GM20431 (cell line): ENCODE results near the gene MFAP4.

Experiments
- in situ Hi-C: fragments of 300-500 bp; cut with MseI, MboI; formaldehyde crosslinking; loops from one replicate; pipeline ENCODE4 v1.15.0; 2020; ENCODE audit warnings: low sequenced_read_pairs; ENCODE audit not compliant: unreplicated experiment

MFAP4 gene

DNA sequence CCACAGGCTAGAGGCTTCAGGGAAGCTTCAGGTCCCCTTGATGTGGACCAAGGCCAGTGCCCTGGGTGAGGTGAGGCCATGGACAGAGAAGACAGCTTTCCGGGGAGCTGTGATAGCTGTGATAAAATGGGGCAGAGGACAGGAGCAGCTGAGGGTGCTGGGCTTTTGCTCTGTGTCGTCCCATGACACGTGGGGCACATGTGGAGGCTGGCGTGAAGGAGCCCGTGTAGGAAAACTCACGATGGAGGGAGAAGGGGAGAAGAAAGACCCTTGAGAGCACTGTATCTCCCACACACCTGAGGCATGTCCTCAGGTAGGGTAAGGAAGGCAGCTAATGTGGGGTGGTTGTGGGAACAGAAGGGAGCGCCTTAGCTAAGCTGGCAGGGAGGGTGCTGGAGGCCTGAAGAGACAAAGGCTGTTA lies 45.8 kb downstream of the MFAP4 start:
- in situ Hi-C loops = no loop called here

DNA sequence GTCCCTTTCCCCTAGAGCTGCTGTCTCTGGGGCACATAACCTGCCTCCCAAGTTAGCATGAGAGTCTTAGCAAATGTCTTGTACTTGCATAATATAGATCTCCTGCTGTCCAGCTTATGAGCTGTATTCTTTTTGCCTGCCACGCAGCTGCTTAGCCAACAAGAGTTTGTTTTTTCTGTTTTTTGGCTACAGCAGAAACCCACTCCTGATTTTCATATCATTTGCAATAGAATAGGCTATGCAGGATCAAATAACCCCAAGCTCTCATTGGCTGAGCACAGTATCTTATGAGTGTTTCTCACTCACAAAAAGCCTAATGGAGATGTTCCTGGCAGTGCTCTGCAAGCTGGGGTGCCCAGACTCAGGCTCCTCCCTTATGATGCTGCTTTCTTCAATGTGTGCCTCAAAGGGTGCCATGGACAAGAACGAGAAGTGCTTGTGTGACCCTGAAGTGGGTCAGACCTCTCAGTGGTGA lies 47.6 kb downstream of the MFAP4 start:
- in situ Hi-C loops = no loop called here

DNA sequence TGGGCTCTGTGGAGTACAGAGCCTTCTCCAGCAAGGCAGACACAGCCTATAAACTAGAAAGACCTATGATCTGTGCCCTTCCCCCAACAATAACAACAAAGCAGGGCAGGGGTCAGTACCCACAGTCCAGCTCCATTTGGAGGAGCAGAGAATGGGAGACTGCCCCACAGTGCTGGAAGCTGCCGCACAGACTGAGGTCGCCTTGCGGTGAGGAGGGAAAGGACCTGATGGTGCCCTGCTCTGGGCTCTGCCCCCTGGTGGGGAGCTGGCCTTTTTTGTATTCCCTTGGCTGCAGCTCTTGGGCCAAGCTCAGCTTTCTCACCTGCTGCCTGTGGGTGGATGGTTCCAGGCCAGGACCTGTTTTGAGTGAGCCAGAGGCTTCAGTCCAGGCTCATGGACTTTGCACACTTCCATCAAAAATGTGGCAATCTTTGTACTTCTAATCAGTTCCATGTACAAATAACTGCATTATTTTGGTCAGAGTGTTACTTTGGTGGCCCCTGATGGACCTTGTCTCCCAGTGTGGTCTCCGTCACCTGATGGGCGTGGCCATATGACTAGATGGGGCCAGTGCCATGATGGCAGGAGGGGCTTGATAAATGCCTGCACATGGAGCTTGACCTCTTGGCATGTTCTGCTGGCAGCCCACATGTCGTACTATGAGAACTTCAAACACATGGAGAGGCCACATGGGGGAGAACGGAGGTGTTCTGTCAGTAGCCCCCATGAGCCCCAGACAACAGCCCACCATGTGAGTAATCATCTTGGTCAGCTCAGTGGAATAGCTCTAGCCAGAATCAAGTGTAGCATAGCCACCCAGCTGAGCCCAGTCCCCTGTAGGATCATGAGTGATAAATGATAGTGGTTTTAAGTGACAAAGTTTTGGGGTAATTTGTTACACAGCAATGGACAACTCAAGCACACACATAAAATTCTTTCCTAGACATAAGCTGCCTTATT lies 48.7 kb downstream of the MFAP4 start:
- in situ Hi-C loops = no loop called here

DNA sequence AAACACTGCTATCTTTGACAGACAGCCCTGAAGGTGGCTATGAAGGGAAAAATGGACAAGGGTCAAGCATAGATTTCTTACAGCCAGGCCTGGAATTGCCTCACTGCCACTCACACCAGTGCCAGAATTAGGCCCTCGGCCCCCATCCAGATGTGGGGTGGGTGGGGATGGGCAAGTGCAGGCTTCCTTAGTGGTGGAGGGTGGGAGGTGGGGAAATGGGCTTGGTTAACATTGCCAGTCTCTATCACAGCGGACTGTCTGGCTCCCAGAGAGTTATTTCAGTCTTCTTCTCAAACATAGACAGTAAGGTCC lies 49.3 kb downstream of the MFAP4 start:
- in situ Hi-C loops = no loop called here

DNA sequence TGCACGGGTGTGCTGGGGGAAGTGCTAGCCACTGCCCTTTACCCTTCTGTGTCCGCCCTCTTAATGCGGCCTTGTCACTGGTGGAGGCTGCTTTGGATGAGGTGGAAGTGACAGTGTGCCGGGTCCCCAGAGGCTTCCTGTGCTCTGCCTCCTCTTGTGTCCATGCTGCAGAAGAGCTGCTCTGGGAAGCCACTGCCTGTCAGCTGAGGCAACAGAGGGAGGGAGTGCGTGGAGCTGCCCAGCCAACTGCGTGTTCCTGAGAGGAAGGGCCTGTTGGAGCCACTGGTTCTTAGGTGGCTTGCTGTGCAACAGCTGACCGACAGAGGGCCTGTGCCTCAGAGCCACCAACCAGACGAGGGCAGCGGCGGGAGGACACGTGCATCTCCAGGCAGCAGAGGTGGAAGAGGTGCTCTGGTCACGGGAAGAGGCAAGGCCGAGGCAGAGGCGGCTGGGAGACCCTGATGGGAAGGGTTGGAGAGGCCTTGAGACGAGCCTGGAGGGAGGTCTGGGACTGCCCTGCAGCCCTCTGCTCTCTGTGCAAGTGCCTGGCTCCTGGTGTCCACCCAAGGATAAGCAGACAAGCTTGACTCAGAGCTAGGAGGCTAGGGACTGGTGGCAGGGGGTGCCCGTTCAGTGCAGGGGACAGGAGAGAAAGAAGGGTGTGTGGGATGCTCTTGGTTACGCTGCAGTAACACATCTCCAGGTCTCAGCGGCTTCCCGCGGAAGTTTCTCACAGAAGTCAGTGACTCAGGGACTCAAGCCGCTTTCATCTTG lies 49.9 kb downstream of the MFAP4 start:
- in situ Hi-C loops = no loop called here

DNA sequence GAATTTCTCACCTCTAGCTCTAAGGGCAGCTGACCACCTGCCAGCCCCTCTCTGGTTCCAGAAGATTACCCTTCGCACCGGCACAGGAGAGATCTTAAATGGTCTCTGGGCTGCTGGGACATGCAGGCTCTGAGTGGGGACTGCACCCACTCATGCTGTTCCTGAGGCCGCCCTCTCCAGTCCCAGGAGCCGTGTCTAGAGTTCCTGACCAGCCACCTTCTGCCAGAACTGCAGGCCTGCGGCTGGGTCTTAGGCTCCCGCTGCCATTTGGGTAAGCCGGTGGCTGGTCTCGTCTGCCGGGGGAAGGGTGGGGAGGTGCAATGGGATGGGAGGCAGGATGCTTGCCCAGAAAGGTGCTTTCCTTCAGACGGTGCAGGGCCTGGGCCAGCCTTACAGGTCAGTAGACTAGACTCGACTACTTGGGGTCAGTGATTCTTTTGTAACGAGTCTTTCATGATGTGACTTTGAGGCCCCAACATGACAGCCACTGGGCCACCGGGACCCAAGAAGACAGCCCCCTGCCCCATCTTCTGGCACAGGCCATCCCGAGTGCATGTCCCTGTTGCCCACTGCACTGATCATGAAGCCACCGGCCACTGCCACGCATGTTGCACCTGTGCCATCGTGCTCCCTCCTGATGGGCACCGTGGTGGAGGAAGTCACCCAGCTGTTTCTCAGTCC lies 50.9 kb downstream of the MFAP4 start:
- in situ Hi-C loops = no loop called here

DNA sequence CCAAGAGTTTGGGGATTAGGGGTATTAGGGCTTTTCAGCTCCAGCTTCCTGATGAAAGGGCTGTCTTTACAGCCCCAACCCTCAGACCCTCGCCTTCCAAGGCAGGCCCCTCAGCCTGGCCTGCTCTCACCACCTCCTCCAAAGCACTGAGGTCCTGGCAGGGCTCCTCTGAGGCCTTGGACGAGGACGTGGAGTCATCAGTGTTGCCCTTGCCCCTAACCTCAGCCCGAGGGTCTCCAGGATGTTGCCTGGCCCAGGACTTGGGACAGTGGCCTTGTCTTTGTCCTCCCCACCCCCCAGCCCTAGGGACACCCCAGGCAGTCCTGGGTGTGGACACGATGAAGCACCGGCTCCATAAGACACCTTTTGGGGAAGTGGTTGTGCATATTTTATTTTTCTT lies 52.7 kb downstream of the MFAP4 start:
- in situ Hi-C loops = no loop called here

DNA sequence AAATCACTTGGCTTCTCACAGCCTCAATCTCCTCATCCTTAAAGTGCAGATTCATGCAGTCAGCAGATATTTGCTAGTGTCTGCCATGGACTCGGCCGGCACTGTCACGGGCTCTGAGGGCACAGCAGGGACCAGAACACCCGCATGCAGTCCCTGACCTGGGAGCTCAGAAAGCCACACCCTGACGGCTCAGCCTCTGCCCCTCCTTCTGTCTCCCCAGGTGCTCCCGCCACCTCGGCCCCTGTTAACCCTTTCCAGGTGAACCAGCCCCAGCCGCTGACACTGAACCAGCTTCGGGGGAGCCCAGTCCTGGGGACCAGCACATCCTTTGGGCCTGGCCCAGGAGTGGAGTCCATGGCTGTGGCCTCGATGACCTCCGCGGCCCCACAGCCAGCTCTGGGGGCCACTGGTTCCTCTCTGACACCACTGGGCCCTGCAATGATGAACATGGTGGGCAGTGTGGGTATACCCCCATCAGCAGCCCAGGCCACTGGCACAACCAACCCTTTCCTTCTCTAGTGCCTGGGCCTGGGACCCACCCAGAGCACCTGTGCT lies 53.2 kb downstream of the MFAP4 start:
- in situ Hi-C loops = no loop called here
